ENCODE results near the gene SNAI3. TPM values are rescaled to one million over a fixed set of nuclear protein-coding genes. Genes with fewer than 3 reads are reported as not detected.
A peak's percentile ranks its signal among the peaks of the same experiment; 100 is the strongest.

Gene SNAI3
- total RNA-seq, 1 donor from 2014 or later = 0.33 TPM

DNA sequence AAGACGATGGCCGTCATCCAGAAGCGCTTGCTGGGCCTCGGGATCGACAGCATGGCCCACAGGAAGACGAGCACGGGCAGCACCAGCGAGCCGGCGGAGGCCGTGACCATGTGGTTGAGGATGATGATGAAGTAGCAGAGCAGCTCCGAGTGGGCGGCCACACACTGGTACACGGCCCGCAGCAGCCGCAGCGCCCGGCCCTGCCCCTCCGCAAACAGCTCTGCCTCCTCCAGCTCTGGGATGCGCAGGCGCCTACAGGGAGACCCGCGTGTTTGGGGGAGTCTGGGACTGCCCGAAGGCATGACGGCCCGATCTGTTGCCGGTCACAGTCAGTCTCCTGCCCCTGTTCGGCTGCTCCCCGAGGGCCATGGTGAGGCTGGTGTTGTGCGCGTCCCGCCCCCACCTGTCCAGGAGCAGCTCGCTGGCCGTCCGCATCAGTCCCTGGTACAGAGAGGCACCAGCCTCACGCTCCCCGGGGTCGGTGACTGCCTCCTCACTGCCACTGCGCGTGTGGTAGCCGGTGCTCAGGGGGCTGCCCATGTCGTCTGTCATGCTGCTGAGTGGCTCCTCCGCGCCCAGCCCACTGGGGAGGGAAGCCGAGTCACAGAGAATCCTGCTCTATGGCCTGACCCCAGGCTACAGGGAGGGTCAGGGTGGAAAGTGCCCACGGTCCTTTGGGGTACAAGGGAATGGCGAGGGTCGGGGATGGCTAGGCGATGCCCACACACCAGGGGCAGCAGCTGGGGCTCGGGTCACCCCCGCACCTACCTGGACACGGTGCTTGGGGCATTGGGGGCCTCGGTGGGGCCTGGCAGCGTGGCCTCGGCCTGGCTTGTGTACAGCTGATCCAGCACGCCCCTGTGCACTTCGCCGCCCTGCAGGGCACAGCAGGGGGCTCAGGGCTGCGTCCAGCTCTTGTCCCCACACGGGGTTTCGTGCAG, 35.8 kb upstream of the SNAI3 start:
- DNase-seq (ENCODE audit: low read depth, low spot score) = no peak

DNA sequence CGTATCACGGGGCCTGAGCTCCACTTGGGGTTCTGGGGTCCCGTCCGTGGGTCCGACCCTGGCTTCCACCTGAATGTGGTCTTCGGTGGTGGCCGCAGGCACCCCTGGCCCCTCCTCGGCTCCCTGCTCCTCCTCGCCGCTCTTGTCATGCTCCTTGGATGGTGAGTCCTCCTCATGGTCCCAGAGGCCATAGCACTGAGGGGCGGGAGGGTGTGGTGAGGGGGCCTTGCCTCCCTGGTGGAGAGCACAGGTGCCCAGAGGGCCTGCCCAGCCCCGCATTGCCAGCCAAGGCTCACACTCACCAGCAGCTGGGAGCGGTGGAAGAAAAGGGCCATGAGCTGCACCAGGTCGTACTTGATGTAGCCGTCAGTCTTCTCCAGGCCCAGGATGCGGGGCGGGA, 34.9 kb upstream of the SNAI3 start:
- DNase-seq (ENCODE audit: low read depth, low spot score) = no peak

DNA sequence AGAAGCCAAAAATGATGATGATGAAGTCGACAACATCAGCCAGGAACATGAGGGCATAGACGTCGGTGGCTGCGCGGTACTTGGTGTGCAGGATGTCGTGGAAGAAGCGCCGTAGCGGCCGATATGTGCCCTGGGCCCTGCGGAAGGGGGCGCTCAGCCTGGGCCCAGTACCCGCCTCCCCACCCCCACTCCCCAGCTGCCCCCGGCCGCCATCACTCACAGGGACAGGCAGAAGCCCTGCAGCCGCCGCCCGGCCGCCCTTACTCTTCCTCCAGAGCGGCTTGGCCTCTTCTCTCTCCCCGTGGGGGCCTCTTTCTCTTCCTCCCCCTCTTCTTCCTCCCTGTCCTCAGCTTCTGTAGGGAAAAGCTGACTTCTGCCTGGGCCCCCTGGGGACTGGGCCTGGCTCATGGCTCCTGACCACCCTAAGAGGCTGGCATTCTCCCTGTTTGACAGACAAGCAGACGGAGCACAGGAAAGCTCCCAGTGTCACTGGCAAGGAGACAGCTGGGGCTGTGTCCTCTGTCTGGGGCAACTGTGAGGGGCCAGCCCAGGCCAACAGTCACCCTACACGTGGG, 34.2 kb upstream of the SNAI3 start:
- DNase-seq (ENCODE audit: low read depth, low spot score) = no peak

DNA sequence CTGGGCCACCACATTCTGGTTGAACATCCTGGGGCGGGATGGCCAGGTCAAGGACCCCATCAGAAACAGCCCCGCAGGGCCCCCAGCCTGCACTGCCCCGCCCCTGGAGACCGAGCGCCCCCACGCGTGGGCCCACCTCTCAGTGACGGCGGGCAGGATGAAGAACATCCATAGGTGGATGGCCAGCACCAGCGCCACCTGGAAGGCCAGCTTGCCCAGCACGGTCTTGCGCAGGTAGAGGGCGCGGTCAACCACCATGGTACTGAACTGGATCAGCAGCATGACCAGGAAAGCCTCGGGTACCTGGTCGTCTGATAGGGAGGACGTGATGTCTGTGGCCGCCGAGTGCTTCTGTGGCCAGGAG, 33.6 kb upstream of the SNAI3 start:
- DNase-seq (ENCODE audit: low read depth, low spot score) = no peak

DNA sequence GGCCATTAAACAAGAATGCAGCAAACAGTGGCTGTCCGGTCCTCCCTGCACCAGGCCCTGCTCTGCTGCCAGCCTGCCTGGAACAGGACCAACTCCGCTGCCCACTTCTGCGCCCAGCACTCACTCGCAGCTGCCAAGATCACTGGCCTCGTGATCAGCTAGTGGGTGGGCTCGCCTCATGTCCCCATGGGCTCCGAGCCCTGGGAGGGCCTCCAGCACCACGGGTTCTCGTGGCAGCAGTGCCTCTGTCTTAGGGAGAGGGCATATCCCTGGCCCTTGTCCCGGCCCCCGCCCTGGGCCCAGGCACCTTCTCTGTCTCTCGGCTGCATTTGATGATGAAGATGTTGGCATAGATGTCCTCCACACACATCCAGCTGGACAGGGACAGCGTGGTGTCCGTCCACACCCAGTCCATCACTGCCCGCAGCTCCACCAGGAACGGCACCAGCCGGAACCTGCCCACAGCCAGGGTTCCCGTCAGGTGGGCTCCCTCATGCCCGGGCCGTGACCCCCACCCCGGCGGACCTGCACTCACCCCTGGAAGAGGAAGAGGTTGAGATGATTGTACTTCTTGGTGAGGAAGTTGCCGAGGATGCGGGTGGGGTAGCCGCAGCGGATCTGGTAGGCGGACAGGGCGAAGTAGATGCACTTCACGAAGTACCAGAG, 33.1 kb upstream of the SNAI3 start:
- no peak for DNase-seq (ENCODE audit: low read depth, low spot score)

DNA sequence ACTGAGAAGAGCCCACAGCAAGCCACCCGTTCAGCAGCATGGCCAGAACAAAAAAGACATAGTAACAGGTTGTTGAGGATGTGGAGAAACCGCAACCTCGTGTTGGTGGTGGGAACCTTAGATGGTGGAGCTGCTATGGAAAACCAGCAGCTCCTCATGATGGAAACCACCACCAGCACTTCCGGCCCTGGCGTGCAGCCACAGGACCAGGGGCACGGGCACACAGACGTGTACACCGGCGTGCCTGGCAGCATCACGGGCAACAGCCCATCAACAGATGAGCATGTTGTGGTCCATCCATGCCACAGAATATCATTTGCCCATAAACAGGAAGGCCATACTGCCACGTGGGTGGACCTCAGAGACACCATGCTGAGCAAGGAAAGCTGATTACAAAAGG, 31.9 kb upstream of the SNAI3 start:
- no peak for DNase-seq (ENCODE audit: low read depth, low spot score)

DNA sequence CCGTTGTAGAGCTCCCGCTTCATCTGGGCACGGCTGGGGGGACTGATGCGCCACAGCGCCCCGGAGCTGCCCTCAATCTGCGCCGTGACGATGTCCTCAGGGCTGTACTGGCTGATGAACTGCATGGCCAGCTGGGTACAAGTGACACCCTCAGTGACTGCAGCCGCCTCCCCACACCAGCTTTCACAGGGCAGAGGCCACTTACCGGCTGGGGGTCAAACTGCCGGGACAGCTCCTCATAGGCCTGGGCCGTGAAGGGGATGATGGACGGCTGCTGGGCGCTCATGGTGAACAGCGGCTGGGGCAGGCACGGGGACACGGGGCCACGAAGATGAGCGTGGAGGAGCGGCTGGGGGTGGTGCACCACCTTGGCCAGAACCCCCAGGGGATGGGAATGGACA, 30.3 kb upstream of the SNAI3 start:
- no peak for DNase-seq (ENCODE audit: low read depth, low spot score)

DNA sequence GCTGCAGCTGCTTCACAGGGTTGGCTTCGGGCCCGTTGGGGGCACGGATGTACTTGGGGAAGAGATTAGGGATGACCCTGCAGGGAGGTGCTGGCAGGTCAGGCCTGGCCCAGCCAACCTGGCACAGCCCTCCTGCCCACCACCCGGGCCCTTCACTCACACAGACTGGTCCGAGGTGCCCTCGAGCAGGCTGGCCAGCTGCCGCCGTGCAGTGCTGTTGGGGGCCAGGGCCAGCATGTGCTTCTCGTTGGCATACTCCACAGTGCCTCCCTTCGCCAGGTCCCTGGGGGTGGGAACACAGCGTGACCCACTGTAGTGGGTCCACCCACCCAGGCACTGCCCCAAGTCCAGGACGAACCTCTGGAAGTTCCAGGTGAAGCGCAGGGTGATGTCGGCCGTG, 29.9 kb upstream of the SNAI3 start:
- DNase-seq (ENCODE audit: low read depth, low spot score) = no peak

DNA sequence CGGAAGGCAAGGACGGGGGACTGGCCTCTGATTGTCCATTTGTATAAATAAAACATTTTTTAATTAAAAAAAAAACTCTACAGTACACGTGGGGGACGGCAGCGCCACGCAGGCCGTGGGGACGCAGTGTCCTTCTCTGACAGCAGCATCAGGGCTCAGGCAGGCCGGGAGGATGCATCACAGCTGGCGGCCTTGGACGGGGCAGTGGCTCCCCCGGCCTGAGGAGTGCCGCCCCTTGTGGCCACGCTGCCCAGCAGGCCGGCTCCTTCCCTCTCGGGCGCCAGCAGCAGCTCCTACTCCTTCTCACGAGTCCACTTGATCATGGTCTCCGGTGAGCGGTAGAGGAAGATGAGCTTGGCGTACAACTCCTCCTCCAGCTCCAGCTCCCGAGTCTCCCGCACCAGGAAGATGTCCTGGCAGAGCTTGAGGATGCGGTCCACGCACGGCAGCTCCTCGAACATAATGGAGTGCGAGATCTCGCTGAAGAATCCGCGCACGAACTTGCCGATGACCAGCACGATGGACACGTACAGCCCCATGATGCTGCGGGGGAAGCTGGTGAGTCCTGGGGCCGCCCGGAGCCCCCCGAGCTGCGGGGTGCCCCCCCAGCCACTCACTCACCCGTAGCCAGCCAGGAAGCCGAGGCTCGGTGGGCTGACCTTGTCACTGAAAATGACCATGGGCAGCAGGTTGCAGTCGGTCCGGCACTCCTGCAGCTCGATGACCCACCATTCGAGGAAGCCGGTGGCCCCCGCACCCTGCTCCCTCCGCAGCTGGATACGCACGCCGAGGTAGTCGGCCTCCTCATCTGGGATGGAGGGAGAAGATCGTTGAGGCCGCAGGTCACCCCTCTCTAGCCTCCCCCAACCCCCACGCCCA, 29.2 kb upstream of the SNAI3 start:
- DNase-seq (ENCODE audit: low read depth, low spot score) = no peak

DNA sequence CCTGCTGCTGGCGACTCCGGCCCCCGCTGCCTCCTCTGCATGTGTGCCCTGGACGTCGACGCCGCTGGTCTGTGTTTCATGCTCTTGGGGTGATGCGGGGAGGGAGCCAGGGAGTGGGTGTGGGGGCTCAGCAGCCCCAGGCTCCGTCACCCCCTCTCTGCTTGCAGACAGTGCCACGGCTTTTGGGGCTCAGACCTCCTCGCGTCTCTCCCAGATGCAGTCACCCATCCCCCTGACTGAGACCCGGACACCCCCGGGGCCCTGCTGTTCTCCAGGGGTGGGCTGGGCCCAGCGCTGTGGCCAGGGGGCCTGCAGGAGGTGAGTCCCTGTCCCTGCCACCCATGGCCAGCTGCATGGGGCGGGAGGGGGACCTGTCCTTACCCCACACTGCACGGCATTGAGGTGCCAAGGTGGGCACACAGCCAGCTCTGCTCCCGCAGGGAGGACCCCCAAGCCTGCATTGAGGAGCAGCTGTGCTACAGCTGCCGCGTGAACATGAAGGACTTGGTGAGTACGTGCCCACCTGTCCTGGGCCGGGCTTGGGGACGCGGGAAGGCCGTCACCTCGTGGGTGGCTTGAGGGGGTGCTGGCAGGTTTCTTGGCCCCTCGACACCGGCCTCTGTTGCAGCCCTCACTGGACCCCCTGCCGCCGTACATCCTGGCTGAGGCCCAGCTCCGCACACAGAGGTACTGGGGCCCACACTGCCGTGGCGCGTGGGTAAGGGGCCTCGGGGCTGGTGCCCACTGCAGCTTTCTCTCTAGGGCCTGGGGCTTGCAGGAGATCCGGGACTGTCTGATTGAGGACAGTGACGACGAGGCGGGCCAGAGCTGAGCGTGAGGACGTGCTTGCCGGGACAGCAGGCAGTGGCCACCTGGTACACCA, 28.4 kb upstream of the SNAI3 start:
- no peak for DNase-seq (ENCODE audit: low read depth, low spot score)

DNA sequence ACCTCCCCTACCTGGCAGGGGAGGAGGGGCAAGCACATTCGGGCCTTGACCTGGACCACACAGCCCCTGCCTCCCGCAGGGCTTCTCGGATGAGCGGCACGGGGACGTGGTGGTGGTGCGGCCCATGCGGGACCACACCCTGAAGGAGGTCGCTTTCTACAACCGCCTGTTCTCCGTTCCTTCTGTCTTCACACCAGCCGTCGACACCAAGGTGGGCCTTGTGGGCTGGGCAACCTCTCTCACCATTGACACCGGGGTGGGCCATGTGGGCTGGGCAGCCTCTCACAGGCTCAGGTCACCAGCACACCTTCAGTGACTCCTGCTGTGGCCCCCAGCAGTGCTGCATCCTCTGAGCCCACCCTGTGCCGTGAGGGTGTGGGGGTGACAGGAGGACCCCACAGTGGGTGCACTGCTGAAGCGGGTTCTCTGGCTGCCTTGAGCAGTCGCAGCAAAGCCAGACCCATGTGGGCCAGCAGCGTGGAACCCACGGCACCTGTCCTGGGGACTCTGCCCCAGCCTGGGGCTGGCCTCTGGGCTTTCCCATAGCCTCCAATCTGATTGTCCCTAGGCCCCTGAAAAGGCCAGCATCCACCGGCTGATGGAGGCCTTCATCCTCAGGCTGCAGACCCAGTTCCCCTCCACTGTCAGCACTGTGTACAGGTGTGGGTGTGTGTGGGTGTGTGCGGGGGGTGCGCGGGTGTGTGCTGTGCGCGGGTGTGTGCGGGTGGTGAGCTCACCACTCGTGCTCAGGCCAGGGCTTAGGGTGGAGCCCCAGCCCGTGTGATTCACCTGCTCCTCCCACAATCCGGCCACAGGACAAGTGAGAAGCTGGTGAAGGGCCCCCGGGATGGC, 27.5 kb upstream of the SNAI3 start:
- DNase-seq (ENCODE audit: low read depth, low spot score) = no peak

DNA sequence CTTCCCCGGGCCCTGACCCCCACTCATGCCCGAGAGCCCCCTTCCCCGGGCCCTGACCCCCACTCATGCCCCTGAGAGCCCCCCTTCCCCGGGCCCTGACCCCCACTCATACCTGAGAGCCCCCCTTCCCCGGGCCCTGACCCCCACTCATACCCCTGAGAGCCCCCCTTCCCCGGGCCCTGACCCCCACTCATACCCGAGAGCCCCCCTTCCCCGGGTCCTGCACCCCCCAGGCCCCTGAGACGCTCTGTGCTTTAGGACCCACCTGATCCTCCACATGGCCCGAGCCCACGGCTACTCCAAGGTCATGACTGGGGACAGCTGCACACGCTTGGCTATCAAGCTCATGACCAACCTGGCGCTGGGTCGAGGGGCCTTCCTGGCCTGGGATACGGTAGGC, 26.7 kb upstream of the SNAI3 start:
- DNase-seq (ENCODE audit: low read depth, low spot score) = no peak

DNA sequence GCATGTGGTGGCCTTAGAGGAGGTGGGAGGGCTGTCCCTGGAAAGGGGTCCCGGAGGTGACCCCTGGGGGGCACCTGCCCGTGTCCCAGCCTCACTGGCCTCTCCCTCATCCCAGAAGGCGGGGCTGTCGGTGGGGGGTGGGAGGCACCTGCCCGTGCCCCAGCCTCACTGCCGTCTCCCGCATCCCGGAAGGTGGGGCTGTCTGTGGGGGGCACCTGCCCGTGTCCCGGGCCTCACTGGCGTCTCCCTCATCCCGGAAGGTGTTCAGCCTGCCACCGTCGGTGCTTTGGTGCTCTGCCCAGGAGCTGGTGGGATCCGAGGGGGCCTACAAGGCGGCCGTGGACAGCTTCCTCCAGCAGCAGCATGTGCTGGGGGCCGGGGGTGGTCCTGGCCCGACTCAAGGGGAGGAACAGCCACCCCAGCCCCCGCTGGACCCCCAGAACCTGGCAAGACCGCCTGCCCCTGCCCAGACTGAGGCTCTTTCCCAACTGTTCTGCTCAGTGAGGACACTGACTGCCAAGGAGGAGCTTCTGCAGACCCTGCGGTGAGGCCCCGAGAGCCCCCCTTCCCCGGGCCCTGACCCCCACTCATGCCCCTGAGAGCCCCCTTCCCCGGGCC, 26.2 kb upstream of the SNAI3 start:
- no peak for DNase-seq (ENCODE audit: low read depth, low spot score)

DNA sequence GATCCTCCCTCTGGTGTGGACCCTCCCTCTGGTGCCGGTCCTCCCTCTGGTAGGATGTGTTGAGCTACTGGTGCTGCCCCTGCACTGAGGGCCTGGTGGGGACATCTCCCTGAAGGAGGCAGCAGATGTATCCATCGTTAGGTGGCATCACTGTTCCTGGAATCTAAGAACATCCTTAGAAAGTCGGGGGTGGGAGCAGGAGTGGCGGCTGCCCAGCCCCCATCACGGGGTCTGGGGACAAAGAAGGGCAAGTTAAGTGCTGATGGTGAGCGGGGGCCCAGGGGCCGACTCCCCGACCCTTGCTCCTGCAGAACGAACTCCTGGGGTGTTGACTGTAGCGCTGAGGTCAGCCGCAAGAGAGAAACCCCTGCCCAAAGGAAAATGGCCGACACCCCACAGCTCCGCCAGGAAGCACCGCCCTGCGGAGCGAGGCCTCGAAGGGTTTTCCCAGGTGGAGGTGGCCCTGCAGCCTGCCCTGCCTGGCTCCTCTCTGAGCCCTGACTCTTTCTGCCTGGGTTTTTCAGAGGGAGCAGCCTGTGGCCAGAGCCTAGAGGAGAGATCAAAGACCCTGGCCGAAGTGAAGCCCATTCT, 25.5 kb upstream of the SNAI3 start:
- no peak for DNase-seq (ENCODE audit: low read depth, low spot score)

DNA sequence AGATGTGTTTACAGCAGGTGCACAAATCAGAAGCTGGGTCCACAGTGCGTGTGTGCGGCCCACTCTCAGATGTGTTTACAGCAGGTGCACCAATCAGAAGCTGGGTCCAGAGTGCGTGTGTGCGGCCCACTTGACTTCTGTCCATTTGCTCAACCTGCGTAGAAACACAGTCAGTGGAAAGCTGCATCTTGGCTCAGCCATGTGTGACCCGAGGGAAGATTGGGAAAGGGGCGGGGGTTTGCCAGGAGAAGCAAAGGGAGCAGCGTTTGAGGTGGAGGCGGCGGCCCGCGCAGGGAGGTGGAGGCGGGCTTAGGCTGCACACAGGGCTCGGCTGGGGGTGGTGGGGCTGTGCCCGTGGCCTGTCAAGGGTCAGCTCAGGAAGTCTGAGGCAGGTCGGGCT, 24.2 kb upstream of the SNAI3 start:
- DNase-seq (ENCODE audit: low read depth, low spot score) = no peak

DNA sequence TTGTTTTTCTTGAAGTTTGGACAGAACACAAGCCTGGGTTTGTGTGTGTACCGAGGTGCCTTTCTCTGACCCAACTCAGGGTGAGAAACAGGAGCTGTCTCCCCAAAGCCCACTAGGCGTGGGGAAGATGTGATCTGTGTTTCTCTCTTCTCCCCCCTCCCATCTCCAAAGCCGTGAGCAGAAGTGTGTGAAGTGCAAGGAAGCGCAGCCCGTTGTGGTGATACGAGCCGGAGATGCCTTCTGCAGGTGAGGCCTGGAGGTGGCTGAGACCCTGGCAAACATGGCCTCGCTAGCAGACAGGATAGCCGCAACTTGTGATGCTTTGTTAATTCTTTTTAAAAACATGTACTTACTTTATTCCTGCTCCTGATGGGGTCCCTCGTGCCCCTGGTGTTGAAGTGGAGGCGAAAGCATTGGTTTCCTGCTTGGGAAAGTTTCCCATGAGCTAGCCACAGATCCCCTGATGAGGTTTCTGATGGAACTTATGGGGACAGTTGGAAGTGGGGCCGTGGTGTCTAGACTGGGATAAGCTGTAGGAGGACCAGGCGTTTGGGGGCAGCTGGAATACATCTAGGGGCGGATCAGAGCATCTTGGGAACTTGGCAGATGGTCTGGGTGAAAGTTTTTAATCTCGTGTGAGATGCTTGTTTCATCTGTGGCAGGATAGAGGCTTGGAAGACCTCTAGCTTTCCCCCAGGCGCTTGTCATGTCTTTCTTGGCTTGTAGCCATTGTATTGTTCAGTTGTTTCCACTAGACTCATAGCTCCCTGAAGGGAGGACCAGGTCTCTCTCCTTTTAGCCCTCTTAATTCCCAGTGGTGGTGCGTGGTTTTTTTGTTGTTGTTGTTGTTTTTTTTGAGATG, 20.9 kb upstream of the SNAI3 start:
- DNase-seq (ENCODE audit: low read depth, low spot score) = no peak

DNA sequence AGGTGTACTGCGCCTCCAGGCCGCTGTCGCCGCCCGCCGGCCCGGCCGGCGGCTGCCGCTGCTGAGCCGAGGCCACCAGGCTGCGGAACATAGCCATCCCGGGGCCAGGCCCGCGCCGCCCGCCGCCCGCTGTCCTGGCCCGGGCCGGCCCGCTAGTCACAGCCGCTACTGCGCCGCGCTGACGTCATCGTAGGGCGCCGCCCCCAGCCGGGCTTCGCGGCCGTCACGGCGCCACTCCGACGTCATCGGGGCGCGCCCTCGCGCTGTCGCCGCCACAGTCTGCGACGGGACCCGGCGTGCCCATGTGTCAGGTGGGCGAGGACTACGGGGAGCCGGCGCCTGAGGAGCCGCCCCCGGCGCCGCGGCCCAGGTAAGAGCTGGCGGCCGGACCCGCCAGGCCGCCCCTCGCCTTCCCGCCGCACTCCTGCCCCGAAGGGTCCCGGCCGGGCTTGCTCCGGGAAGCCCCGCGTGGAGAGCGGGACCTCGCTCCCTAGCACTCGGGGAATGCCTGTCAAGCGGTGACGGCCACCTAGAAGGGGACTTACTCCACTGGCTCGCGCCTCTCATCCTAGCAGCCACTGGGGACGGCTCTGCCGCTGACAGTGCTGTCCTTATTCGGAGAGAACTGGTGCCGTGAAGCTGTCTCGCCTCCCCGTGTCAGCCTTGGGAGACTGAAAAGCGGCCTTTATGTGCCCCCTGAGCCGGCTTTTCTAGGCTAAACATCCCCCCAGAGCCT, 20.1 kb upstream of the SNAI3 start, which contains the start of the genes CTU2 and RNF166:
Gene CTU2 (plus strand): TSS at position 275 of the 736 bp plus-strand sequence. CDS start 28 bp downstream, at position 303.
Gene RNF166 (minus strand): TSS at position 180 of the 736 bp plus-strand sequence. CDS start 83 bp downstream, at position 97.
- DNase-seq (ENCODE audit: low read depth, low spot score) = peak; percentile 57

Measured in pulmonary artery endothelial cell (primary cell).